B cell (primary cell): ENCODE data around the gene ZNF883. TPM values are rescaled to one million over a fixed set of nuclear protein-coding genes. Genes with fewer than 3 reads are reported as not detected.

Experiments
- ATAC-seq: fragments of 200-7000 bp; cut with Tn5 transposase; one replicate; pipeline ENCODE4 v1.10.0; 2021; ENCODE audit warnings: low read depth, mild to moderate bottlenecking, moderate number of reproducible peaks, moderate library complexity
- CTCF ChIA-PET: fragments of 350-600 bp; sonication (Branson Sonifier 250); formaldehyde crosslinking; loops from one replicate; lab custom pipeline; 2021; ENCODE audit warnings: antibody characterized with exemption, inconsistent platforms; lab: Charles Lee
- POLR2A ChIA-PET: fragments of 350-600 bp; sonication (Branson Sonifier 250); formaldehyde crosslinking; loops from one replicate; lab custom pipeline; 2021; ENCODE audit warnings: antibody characterized with exemption; lab: Charles Lee
- DNase-seq: peaks from one replicate; pipeline ENCODE4 v3.0.0; 2013
- H2AFZ ChIP-seq: 2 replicates; pipeline ENCODE4 v1.6.1; 2012; ENCODE audit warnings: mild to moderate bottlenecking, low read depth, low read length; ENCODE audit not compliant: insufficient read depth, poor library complexity, severe bottlenecking
- H3K27ac ChIP-seq, 2 donors: 1 replicate in 1 of 2; 2 replicates in 1 of 2; pipeline ENCODE4 v1.5.1; 2012 to 2013; ENCODE audit warnings: low read length in 2 of 2, mild to moderate bottlenecking in 2 of 2, moderate library complexity in 1 of 2
- H3K27me3 ChIP-seq, 4 experiments: fragments of 200-600 bp in 1 of 4; sonication (generic) in 1 of 4; replicated peaks in 1 of 4; 1 replicate in 2 of 4; 2 replicates in 2 of 4; pipeline versions ENCODE4 v1.6.1 to v1.7.0; 2013 to 2016; ENCODE audit warnings: low read length in 3 of 4, mild to moderate bottlenecking in 2 of 4, mixed read lengths in 1 of 4, moderate library complexity in 1 of 4; ENCODE audit not compliant: insufficient read depth in 4 of 4, control insufficient read depth in 3 of 4; ENCODE audit errors: control extremely low read depth in 1 of 4
- H3K36me3 ChIP-seq, 2 experiments: replicated peaks in 1 of 2; 1 replicate in 1 of 2; 2 replicates in 1 of 2; pipeline versions ENCODE4 v1.6.1 to v1.7.1; 2013; ENCODE audit warnings: low read length in 1 of 2; ENCODE audit not compliant: insufficient read depth in 2 of 2, control insufficient read depth in 1 of 2; ENCODE audit errors: control extremely low read depth in 1 of 2, extremely low read depth in 1 of 2
- H3K4me1 ChIP-seq, 2 donors: fragments of 200-600 bp in 1 of 2; sonication (generic) in 1 of 2; 1 replicate in 1 of 2; 2 replicates in 1 of 2; pipeline versions ENCODE4 v1.5.1 to v1.6.1; 2013 to 2017; ENCODE audit warnings: low read length in 2 of 2; ENCODE audit not compliant: control insufficient read depth in 2 of 2, insufficient read depth in 2 of 2
- H3K4me2 ChIP-seq: replicated peaks from 2 replicates; pipeline ENCODE3; 2012; ENCODE audit warnings: mild to moderate bottlenecking, low read depth, low read length; ENCODE audit not compliant: poor library complexity, severe bottlenecking
- H3K4me3 ChIP-seq, 5 experiments: fragments of 200-600 bp in 1 of 5; sonication (generic) in 1 of 5; 1 replicate in 3 of 5; 2 replicates in 2 of 5; pipeline versions ENCODE4 v1.5.1 to v1.7.0; 2011 to 2016; ENCODE audit warnings: low read length in 4 of 5, mild to moderate bottlenecking in 4 of 5, low read depth in 2 of 5, control low read depth in 1 of 5, moderate library complexity in 1 of 5; ENCODE audit not compliant: insufficient read depth in 1 of 5; ENCODE audit errors: control extremely low read depth in 1 of 5, extremely low read depth in 1 of 5
- H3K79me2 ChIP-seq: fragments of 200-600 bp; sonication (generic); one replicate; pipeline ENCODE4 v1.6.0; 2016; ENCODE audit warnings: low read length; ENCODE audit not compliant: control insufficient read depth, insufficient read depth
- H3K9ac ChIP-seq: fragments of 200-600 bp; sonication (generic); 2 replicates; pipeline ENCODE4 v1.6.1; 2017; ENCODE audit warnings: mild to moderate bottlenecking, low read length, moderate library complexity
- H3K9me3 ChIP-seq, 3 donors: one replicate each; pipeline versions ENCODE4 v1.6.1 to v1.7.1; 2013; ENCODE audit warnings: low read length in 2 of 3; ENCODE audit not compliant: control insufficient read depth in 2 of 3, insufficient read depth in 1 of 3; ENCODE audit errors: control extremely low read depth in 1 of 3
- H4K20me1 ChIP-seq: 2 replicates; pipeline ENCODE4 v1.6.0; 2012; ENCODE audit warnings: mild to moderate bottlenecking, low read length; ENCODE audit not compliant: insufficient read depth, control insufficient read depth, poor library complexity, severe bottlenecking
- H3K27ac Mint-ChIP-seq: one replicate; pipeline ENCODE4 v1.8.0; 2021; ENCODE audit warnings: mixed read lengths
- H3K27me3 Mint-ChIP-seq: one replicate; pipeline ENCODE4 v1.8.0; 2021; ENCODE audit warnings: mixed read lengths
- H3K4me1 Mint-ChIP-seq: one replicate; pipeline ENCODE4 v1.8.0; 2021; ENCODE audit warnings: mixed read lengths
- H3K4me3 Mint-ChIP-seq: one replicate; pipeline ENCODE4 v1.8.0; 2021; ENCODE audit warnings: mixed read lengths
- H3K9me3 Mint-ChIP-seq: one replicate; pipeline ENCODE4 v1.8.0; 2022; ENCODE audit warnings: mixed read lengths; ENCODE audit not compliant: insufficient read depth
- CTCF ChIP-seq: fragments of 200-600 bp; IDR thresholded peaks from one replicate; pipeline ENCODE4 v1.8.0; 2022; ENCODE audit warnings: antibody characterized with exemption, mild to moderate bottlenecking
- EZH2 ChIP-seq: IDR thresholded peaks from 2 replicates; pipeline ENCODE4 v1.6.1; 2012; ENCODE audit warnings: borderline replicate concordance, low read depth, mild to moderate bottlenecking, moderate library complexity, low read length; ENCODE audit not compliant: insufficient read depth, poor library complexity, severe bottlenecking
- WGBS: methylation state at CpG from one replicate; pipeline ENCODE4 v1.1.5; 2013; ENCODE audit warnings: missing lambda C conversion rate; ENCODE audit not compliant: insufficient coverage; 5-methylcytosine and 5-hydroxymethylcytosine counted together
- intact Hi-C: fragments of 100-400 bp; cut with micrococcal nuclease; formaldehyde crosslinking; loops from one replicate; pipeline ENCODE4 v1.10.0; 2022
- polyA plus RNA-seq: library from polyadenylated mRNA; depleted of rRNA; stranded (reverse); fragments of >200 nt; gene quantifications from 2 replicates; pipeline ENCODE4 v1.2.3, GENCODE V29; 2012
- total RNA-seq, 2 donors: library from RNA; stranded (reverse); fragments of 120-200 nt in 1 of 2; gene quantifications; 1 replicate in 1 of 2; 2 replicates in 1 of 2; pipeline versions ENCODE4 v1.2.3 to v1.2.4, GENCODE V29; 2013 to 2022

ZNF883 gene
- total and polyA plus RNA-seq, 2 donors (not counting 1 experiment from before 2014, with no cell fraction given) = 0.54 TPM

- TF ChIP-seq CTCF (no peak), EZH2 (no peak)
- no peaks in the 10 kb centered on the region for H3K9me3 Mint-ChIP-seq
- H3K4me2 ChIP-seq = no peak overlapping the region
- ATAC-seq = no peak
- no peaks in the 10 kb centered on the region for H3K27me3 ChIP-seq
- POLR2A ChIA-PET = no interaction called here
- no peak overlapping the region for H3K27ac ChIP-seq
- WGBS = no CpG with 5 or more reads among the region's 1 CpG
- H3K36me3 ChIP-seq = no peaks in the 10 kb centered on the region
- H3K4me3 Mint-ChIP-seq = no peak overlapping the region
- CTCF ChIA-PET = interaction anchor here (2.3 kb wide), 1 partner anchor 15 kb away, joined by 7 read pairs; no protein-coding TSS in a partner anchor
- H3K9me3 ChIP-seq = no peaks in the 10 kb centered on the region
- no peak for DNase-seq
- H3K27me3 Mint-ChIP-seq = peaks cover 38% of the 10 kb centered on the region
- H2AFZ ChIP-seq = no peak overlapping the region
- no peak overlapping the region for H3K4me3 ChIP-seq
- no peaks in the 10 kb centered on the region for H3K79me2 ChIP-seq
- H3K4me1 Mint-ChIP-seq = no peaks in the 10 kb centered on the region
- no peak overlapping the region for H3K9ac ChIP-seq
- H3K27ac Mint-ChIP-seq = no peak overlapping the region
- no peaks in the 10 kb centered on the region for H3K4me1 ChIP-seq
- H4K20me1 ChIP-seq = no peaks in the 10 kb centered on the region
- intact Hi-C loops = no loop called here
These were observed 94.7 kb downstream of the ZNF883 start for GRCh38 chr9:112917047-112917986.

GRCh38 chr9:112914524-112914923 is 97.5 kb downstream of the ZNF883 start:
- CTCF ChIA-PET = no interaction called here
- no peak overlapping the region for H3K27ac Mint-ChIP-seq

More at GRCh38 chr9:112914524-112914923, 97.5 kb downstream of the ZNF883 start:
- Histone ChIP-seq H2AFZ (no peak overlapping the region), H3K36me3 (no peaks in the 10 kb centered on the region), H3K27ac (no peak overlapping the region), H4K20me1 (no peaks in the 10 kb centered on the region), H3K4me3 (no peak overlapping the region), H3K27me3 (no peaks in the 10 kb centered on the region), H3K4me2 (no peak overlapping the region), H3K4me1 (no peaks in the 10 kb centered on the region), H3K79me2 (no peaks in the 10 kb centered on the region), H3K9me3 (no peaks in the 10 kb centered on the region), H3K9ac (no peak overlapping the region)
- DNase-seq (no peak), ATAC-seq (no peak)
- no peak overlapping the region for H3K4me3 Mint-ChIP-seq
- no peaks in the 10 kb centered on the region for H3K4me1 Mint-ChIP-seq
- POLR2A ChIA-PET = no interaction called here
- WGBS = no CpG with 5 or more reads among the region's 2 CpGs
- no peaks in the 10 kb centered on the region for H3K9me3 Mint-ChIP-seq
- H3K27me3 Mint-ChIP-seq = peaks cover 29% of the 10 kb centered on the region
- intact Hi-C loops = no loop called here
- TF ChIP-seq CTCF = no peak
- TF ChIP-seq EZH2 = no peak
